ENCODE results near the gene NCOA7.

NCOA7 gene

DNA sequence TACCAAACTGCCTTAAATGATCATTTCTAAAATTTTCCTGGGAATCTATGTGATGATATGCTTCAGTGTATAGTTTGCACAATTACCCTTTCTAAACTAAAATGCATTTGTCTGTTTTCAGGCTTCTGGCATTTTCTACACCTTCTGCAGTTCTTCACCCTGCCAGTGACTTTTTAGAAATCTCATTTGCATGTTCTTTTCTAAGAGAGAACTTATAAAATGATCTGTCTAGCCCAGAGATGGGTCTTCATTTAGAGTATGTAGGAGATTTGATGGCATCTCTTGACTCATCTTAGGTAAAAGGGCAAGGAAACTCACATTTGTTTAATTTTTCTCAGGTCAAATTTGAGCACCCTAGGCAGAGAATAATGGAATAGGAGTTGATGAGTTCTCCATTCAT lies 17.8 kb downstream of the NCOA7 start:
- DNase-seq (ENCODE audit: insufficient read length) (no peak), FAIRE-seq (no peak)
- TF ChIP-seq POLR2AphosphoS5 (IDR thresholded peaks at IDR 0.05; ENCODE audit: low read depth, low read length), result no peak
- TF ChIP-seq TAF1 (IDR thresholded peaks at IDR 0.05; ENCODE audit: borderline replicate concordance, low read depth, low read length), result no peak
- TF ChIP-seq POLR2A (IDR thresholded peaks at IDR 0.05; ENCODE audit: low read depth, low read length), result no peak

DNA sequence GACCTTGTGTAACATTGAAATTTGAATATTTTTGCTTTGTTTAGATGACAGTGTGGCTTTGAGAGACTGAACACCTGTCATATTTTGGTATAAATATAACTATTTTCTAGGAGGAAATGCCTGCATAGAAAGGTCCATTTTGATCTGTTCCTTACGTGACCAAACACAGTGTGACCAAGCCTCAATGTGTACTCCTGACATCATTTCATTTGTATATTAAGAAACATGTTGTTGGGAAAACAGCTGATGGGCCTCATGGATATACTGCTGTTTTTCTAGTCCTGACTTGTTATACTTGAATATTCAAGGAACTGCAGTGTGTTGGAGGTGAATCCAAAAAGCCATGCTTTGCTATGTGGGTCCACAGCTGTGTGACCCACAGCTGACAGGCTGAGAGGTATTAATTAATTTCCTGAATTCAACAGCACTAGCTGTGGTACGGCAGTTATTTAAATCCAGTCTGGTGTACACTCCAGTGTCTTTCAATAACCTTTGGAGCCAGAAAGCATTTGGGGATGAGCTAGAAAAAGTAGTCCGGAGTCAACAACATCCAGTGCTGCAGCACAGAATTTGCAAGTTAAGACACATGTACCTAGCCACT lies 18.9 kb downstream of the NCOA7 start:
- no peak for TF ChIP-seq POLR2A (IDR thresholded peaks at IDR 0.05; ENCODE audit: low read depth, low read length)
- TF ChIP-seq POLR2AphosphoS5 (IDR thresholded peaks at IDR 0.05; ENCODE audit: low read depth, low read length), result no peak
- TF ChIP-seq TAF1 (IDR thresholded peaks at IDR 0.05; ENCODE audit: borderline replicate concordance, low read depth, low read length), result no peak
- no peak for DNase-seq (ENCODE audit: insufficient read length)

DNA sequence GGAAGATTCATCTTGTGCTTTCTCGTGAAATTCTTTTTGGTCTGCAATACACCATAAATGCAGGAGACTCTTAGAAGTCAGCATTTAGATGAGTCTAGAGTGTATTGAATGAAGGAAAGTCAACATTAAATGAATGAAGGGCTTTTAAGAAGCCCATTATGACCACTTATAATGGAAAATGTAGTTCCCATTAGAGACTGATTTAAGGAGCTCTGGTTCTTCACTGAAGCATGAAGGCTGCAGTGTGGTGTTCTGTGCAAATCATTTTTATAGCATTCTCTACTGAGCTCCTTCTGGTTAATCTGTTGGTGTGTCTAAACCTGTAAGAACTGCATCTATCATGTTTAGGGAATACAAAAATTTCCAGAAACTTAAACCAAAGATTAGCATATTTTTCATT lies 19.7 kb downstream of the NCOA7 start:
- TF ChIP-seq POLR2A (IDR thresholded peaks at IDR 0.05; ENCODE audit: low read depth, low read length) (no peak), POLR2AphosphoS5 (IDR thresholded peaks at IDR 0.05; ENCODE audit: low read depth, low read length) (no peak), TAF1 (IDR thresholded peaks at IDR 0.05; ENCODE audit: borderline replicate concordance, low read depth, low read length) (no peak)
- DNase-seq (ENCODE audit: insufficient read length) (no peak), FAIRE-seq (no peak)

More for the DNA sequence above, 18.9 kb downstream of the NCOA7 start:
- FAIRE-seq, result no peak

DNA sequence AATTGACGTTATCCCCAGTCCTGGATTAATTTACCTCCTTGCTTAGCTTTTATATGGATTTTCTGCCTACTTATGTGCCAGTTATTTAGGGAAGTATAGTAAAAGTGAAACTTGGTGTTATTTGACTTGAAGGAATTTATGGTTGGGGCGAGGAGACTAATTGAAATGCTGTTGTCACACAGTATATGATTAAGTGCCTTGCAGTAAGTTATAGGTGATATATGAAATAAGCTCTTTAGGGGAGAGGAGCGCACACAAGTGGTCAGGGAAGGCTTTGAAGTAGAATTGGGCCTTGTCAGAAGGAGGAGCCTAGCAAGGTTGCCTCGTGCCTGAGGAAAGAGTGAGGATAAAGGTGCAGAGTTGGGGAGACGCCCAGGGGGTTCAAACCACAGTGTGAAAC lies 20.5 kb downstream of the NCOA7 start:
- no peak for TF ChIP-seq TAF1 (IDR thresholded peaks at IDR 0.05; ENCODE audit: borderline replicate concordance, low read depth, low read length)
- no peak for TF ChIP-seq POLR2A (IDR thresholded peaks at IDR 0.05; ENCODE audit: low read depth, low read length)
- no peak for TF ChIP-seq POLR2AphosphoS5 (IDR thresholded peaks at IDR 0.05; ENCODE audit: low read depth, low read length)
- no peak for DNase-seq (ENCODE audit: insufficient read length)
- FAIRE-seq, result no peak

DNA sequence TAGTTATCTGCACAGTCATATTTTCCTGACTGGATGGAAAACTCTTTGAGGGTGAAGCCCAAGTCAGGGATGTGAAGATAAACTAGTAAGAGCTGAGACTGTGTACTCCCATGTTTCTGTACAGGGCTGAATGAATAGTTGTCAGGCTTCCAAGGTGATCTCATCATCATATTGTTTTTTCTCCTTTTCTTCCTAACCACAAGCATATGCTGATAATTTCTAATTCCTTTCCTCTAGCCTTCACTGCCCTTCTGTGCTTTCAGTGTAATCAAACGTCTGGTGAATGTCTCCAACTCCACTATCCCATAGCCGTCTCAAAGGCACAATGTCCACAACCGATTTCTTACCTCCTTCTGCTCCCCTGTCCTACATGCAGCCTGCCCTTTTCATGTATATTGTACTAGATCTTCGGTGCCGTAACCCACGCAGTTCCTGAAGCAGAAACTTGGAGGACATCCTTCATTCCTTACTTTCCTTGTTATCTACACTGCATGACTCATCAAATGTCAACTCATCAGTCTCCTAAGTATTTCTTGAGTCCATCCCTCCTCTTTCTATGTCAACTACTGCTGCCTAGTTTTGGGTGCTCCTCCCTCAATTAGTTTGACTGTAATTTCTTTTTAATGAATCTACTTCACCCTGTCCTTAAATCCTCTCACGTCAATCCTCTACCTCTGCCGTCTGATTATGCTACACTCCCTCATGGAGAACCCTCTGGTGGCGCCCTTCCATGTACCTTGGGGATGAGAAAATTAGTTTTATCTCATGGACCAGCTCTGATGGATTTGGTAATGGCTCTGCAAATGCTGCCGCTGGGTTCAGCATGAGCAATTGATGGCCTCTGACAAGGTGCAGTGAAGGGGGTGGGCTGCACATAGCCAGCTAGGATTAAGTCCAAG lies 21.9 kb downstream of the NCOA7 start:
- DNase-seq (ENCODE audit: insufficient read length), result no peak
- TF ChIP-seq TAF1 (IDR thresholded peaks at IDR 0.05; ENCODE audit: borderline replicate concordance, low read depth, low read length) (no peak), POLR2AphosphoS5 (IDR thresholded peaks at IDR 0.05; ENCODE audit: low read depth, low read length) (no peak), POLR2A (IDR thresholded peaks at IDR 0.05; ENCODE audit: low read depth, low read length) (no peak)
- no peak for FAIRE-seq

DNA sequence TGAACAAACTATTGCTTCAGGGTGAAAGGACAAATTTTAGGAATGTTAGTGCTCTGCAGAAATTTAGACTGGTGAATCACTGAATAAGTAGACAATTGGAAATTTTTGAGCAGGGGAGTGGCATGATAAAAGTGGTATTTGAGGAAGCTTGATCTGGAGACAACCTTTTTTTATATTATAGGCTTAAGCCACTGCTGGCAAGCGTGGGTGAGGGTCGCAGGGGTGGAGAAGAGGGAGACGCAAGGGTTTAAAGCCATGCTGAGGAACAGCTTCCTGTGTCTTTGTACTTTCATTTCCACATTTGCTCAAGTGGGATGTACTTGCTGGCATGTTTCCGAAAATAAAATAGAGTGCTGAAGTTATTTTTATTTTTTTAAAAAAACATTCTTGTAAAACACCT lies 23.7 kb downstream of the NCOA7 start:
- peak; percentile 88 for FAIRE-seq
- DNase-seq (ENCODE audit: insufficient read length), result no peak
- no peak for TF ChIP-seq POLR2A (IDR thresholded peaks at IDR 0.05; ENCODE audit: low read depth, low read length)
- no peak for TF ChIP-seq POLR2AphosphoS5 (IDR thresholded peaks at IDR 0.05; ENCODE audit: low read depth, low read length)
- TF ChIP-seq TAF1 (IDR thresholded peaks at IDR 0.05; ENCODE audit: borderline replicate concordance, low read depth, low read length), result no peak

DNA sequence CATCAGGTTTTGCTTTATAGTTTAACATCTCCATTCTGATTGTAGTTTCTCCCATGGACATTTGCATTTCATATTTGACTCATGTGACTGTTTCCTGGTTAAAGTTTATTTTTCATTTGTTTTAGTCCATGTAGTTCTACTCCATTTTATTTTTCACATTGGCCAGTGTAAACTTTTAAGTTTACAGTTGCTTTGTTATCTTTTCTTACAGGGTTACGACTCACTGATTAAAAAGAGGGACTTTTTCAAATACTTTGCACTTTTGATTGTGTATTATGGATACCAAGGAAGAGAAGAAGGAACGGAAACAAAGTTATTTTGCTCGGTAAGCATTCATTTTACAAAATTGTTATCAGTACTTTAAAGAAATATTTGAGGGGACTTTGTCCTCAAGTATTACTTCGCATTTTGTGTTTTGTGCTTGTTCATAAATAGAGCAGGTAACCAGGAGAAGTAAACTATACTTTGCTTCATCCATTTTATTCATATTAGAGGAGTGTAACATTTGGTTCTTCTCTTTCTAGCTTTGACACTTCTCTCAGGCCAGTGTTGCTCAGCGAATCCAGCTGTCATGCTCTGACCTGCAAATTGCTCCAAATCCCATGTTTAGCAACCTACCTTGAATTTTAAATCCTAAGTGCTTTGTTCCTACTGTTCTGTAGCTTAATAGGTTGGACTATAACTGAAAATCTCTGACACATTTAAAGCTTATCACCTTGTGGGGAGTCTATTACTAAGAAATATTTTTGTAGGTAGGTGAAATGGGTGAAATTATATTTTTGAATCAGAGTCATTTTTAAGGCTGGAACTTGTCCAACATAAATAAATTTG lies 24.5 kb downstream of the NCOA7 start:
- TF ChIP-seq POLR2A (IDR thresholded peaks at IDR 0.05; ENCODE audit: low read depth, low read length), result no peak
- no peak for TF ChIP-seq POLR2AphosphoS5 (IDR thresholded peaks at IDR 0.05; ENCODE audit: low read depth, low read length)
- no peak for TF ChIP-seq TAF1 (IDR thresholded peaks at IDR 0.05; ENCODE audit: borderline replicate concordance, low read depth, low read length)
- DNase-seq (ENCODE audit: insufficient read length) (no peak), FAIRE-seq (peak; percentile 78)

DNA sequence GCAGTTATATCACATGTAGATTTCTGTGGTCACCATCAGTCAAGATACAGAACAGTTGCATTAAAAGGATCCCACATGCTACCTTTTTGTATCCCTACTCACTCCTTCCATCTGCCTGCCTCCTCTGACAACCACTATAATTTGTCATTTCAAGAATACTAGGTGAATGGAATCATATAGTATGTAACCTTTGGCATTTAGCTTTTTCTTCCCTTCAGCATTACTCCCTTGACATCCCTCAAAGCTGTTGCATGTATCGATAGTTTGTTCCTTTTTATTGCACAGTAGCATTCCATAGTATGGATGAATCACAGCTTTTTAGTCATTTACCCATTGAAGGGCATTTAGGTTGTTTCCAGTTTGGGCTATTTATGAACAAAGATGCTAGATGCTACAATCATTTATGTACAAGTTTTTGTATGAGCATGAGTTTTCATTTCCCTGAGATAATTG lies 26.1 kb downstream of the NCOA7 start:
- no peak for DNase-seq (ENCODE audit: insufficient read length)
- FAIRE-seq, result no peak
- no peak for TF ChIP-seq TAF1 (IDR thresholded peaks at IDR 0.05; ENCODE audit: borderline replicate concordance, low read depth, low read length)
- no peak for TF ChIP-seq POLR2AphosphoS5 (IDR thresholded peaks at IDR 0.05; ENCODE audit: low read depth, low read length)
- no peak for TF ChIP-seq POLR2A (IDR thresholded peaks at IDR 0.05; ENCODE audit: low read depth, low read length)

DNA sequence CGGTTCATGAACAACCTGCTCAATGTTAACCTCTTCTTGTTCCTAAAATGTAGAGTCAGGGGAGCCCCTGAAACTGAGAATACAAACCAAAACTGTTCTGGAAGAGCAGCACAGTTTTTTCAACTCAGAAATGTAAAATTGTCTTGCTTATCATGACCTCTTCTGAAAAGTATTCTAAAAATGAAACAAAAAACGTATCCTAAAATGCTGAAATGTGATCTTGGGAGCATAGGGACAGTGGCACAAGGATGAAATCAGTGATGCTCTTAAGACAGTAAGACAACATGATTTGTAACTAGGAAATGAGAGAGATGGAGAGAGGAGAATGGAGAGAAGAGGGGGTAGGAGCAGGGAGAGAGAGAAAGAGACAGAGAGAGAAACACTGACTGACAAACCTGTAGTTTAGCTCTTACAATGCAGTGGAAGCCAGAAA lies 27.5 kb downstream of the NCOA7 start:
- FAIRE-seq, result peak; percentile 27

DNA sequence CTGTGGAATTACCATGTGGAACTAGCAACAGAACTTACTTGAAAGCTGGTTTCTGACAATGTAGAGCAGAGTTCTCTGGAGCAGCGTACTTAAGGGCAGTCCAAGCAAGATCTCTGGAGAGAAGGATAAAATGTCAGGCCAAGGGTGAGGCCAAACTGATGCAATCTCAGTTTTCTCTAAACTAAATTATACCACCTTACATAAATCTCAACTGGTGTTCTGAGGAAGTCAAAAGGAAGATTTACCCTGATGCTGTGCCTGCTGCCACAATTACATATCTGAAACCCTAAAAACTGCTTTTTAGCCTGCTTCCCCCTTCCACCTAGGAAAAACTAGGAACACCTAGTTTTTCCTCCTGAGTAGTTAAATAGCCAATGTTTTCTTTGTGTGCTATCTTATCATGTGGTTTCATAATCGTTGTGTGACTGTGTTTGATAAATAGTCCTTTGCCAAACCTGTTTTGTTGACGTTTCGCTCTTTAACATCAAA lies 28.1 kb downstream of the NCOA7 start:
- FAIRE-seq (peak; percentile 77), DNase-seq (ENCODE audit: insufficient read length) (no peak)
- TF ChIP-seq POLR2AphosphoS5 (IDR thresholded peaks at IDR 0.05; ENCODE audit: low read depth, low read length), result no peak
- no peak for TF ChIP-seq POLR2A (IDR thresholded peaks at IDR 0.05; ENCODE audit: low read depth, low read length)
- no peak for TF ChIP-seq TAF1 (IDR thresholded peaks at IDR 0.05; ENCODE audit: borderline replicate concordance, low read depth, low read length)

More for the DNA sequence above, 27.5 kb downstream of the NCOA7 start:
- DNase-seq (ENCODE audit: insufficient read length), result no peak
- TF ChIP-seq TAF1 (IDR thresholded peaks at IDR 0.05; ENCODE audit: borderline replicate concordance, low read depth, low read length) (no peak), POLR2AphosphoS5 (IDR thresholded peaks at IDR 0.05; ENCODE audit: low read depth, low read length) (no peak), POLR2A (IDR thresholded peaks at IDR 0.05; ENCODE audit: low read depth, low read length) (no peak)

All from GM12892 (cell line).